ENCODE measurements around the gene MTUS2. TPM values are rescaled to one million over a fixed set of nuclear protein-coding genes. Genes with fewer than 3 reads are reported as not detected.

MTUS2 gene
- total RNA-seq, 1 experiment from 2014 or later: 0.25 TPM

GRCh38 chr13:29507356-29507755, 687.2 kb downstream of the MTUS2 start:
- no peak for DNase-seq (ENCODE audit: low spot score)

GRCh38 chr13:29508130-29508875, 688.2 kb downstream of the MTUS2 start:
- peak; percentile 57 for DNase-seq (ENCODE audit: low spot score)

- no peak for DNase-seq (ENCODE audit: low spot score)
Observed at GRCh38 chr13:29508876-29509252, 688.7 kb downstream of the MTUS2 start.

- DNase-seq (ENCODE audit: low spot score): no peak
Observed at GRCh38 chr13:29509999-29510589, 690.0 kb downstream of the MTUS2 start.

- no peak for DNase-seq (ENCODE audit: low spot score)
Observed at GRCh38 chr13:29510651-29511084, 690.5 kb downstream of the MTUS2 start.

GRCh38 chr13:29511106-29511796, 691.1 kb downstream of the MTUS2 start:
- no peak for DNase-seq (ENCODE audit: low spot score)

- DNase-seq (ENCODE audit: low spot score): no peak
Observed at GRCh38 chr13:29511980-29512379, 691.8 kb downstream of the MTUS2 start.

- no peak for DNase-seq (ENCODE audit: low spot score)
Observed at GRCh38 chr13:29513002-29513980, 693.2 kb downstream of the MTUS2 start.

- no peak for DNase-seq (ENCODE audit: low spot score)
Observed at GRCh38 chr13:29513981-29514719, 694.0 kb downstream of the MTUS2 start.

GRCh38 chr13:29514720-29515310, 694.7 kb downstream of the MTUS2 start:
- no peak for DNase-seq (ENCODE audit: low spot score)

GRCh38 chr13:29515372-29515771, 695.2 kb downstream of the MTUS2 start:
- DNase-seq (ENCODE audit: low spot score): no peak

GRCh38 chr13:29516012-29516411, 695.9 kb downstream of the MTUS2 start:
- DNase-seq (ENCODE audit: low spot score): no peak

- no peak for DNase-seq (ENCODE audit: low spot score)
Observed at GRCh38 chr13:29516880-29517279, 696.7 kb downstream of the MTUS2 start.

GRCh38 chr13:29519921-29520320, 699.8 kb downstream of the MTUS2 start:
- no peak for DNase-seq (ENCODE audit: low spot score)

GRCh38 chr13:29520671-29521070, 700.5 kb downstream of the MTUS2 start:
- DNase-seq (ENCODE audit: low spot score): peak; percentile 48

GRCh38 chr13:29521336-29521735, 701.2 kb downstream of the MTUS2 start:
- no peak for DNase-seq (ENCODE audit: low spot score)

GRCh38 chr13:29522044-29522685, 702.0 kb downstream of the MTUS2 start:
- peak; percentile 55 for DNase-seq (ENCODE audit: low spot score)

GRCh38 chr13:29523199-29523961, 703.2 kb downstream of the MTUS2 start:
- DNase-seq (ENCODE audit: low spot score): no peak

GRCh38 chr13:29524176-29524575, 704.0 kb downstream of the MTUS2 start:
- no peak for DNase-seq (ENCODE audit: low spot score)
